ENCODE measurements around the gene DENND1B.
"Not testable (repeated sequence)": the region's sequence is repeated elsewhere in the genome, so short reads cannot be mapped to it uniquely, and the experiment has no call there.

DENND1B gene

DNA sequence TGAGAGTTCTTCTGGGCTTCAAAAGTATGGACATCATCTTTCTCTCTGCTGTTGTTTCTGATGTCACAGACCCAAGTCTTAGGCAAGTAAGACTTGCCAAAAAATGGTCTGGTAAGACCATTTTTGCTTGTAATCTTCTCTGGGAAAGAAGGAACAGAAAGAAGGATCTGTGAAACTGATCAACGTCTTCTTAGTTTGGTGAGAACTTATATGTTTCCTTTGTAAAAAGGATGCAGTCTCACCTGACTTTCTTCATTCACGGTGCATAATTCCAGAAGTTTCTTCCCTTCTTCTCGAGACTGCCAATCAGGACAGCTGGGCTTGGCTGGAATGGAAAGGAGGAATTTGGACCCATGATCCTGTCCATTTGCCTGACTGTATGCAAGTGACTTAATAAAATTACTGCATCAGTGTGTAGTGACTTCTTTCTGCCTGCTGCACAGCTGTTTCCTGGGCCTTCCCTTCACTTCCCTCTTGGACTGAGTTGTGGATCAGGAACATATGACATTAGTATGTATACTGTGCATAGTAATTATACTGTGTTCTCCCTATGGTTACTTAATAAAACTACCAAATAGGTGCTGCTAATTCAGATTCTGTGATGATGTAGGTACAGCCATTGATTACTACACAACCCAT is 7.6 kb upstream of the DENND1B start:
- FAIRE-seq: no peak

DNA sequence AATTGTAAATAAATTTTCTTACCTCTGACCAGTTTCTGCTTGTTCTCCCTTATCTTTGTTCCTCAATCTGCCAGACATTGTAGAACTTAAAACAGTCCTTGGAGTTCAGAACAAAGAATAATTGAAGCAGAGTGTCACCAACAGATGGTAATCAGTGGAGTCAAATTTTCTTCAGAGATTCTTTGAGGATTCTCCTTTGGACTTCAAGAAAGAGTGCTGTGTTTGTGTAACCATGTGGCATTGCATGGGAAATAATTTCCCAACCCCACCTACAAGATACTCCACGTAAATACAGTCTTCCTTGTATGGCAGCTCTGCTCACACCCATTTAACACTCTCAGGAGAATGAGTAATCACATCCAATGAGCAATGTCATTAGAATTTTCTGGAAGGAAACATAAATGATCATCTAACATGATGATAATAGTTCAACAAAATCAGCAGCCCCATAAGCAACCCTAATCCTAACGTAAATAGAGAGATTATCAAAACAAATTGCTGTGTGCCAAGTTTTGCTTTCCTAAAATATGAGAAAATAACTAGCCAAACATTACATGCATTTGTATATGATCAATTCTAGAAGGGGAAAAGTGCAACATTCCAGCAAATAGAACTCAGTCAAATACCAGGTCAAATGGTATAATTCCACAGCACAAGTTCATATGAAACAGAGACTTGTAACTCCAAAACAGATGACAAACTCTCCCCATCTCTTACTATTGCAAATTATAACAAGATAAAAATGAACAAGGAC is 6.9 kb upstream of the DENND1B start:
- FAIRE-seq: no peak

DNA sequence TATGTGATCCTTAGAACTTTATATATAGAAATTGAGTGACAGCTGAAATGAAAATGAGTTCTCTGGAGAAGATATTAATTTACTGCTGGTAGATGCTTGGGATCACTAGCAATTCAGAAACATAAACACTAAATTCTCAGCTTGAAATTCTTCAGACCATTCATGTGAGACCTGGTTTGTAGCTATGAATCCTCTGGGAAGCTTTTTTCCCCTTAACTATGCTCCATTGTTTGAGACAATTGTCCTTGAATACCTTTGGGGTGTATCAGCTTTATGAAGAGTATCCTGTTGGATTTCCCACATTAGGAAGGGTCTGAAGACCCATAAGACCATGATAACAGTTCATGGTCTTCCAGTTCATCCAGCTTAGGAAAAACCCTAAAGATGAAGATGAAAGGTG is 4.6 kb upstream of the DENND1B start:
- FAIRE-seq: no peak

DNA sequence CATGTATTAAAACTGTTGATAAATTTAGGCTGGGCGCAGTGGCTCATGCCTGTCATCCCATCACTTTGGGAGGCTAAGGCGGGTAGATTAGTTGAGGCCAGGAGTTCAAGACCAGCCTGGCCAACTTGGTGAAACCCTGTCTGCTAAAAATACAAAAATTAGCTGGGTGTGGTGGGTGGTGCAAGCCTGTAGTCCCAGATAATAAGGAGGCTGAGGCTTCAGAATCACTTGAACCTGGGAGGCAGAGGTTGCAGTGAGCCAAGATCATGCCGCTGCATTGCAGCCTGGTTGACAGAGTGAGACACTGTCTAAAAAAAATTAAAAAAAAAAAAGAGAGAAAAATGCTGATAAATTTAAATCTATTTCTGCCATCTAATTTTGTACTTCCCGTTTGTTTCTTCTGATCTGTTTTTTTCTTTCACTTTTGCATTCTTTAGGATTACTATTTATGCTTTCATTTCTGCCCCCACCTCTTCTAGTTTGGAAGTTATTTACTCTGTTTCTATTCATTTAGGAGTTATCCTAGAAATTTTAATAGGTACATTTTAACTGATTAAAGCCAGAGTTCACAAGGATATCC is 3.2 kb upstream of the DENND1B start:
- no peak for FAIRE-seq

DNA sequence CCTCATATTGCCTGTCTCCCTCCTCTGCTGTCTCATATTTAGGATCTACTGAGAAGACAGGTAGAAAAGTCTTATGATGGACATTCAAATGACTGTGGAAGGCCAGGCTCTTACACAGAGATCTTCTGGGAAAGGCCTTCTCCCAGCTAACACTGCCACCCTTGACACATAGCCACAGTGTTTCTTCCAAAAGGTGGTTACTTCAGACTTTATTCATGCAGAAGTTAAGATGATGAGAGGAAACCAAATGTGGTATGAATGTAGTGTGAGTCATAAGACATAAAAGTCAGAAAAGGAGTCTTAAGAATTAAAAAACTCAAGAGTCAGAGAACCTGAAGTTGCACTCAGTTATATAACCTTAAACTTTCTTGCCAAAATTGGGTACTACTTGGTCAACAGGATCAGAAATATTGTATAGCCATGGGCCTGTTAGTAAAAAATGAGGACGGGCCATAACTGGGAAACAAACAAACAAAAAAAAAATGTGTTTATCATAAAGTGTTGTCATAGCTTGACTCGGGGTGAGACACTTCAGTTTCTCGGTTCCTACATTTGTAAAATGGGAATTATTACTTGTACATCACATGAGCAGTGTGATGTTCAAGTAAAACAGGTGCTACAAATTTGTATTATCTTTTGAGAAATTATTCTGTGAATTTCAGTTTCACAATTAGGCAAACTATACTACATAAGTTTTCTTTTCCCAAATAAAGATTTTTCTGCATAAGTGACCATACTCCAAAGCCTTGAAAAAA is 1.2 kb upstream of the DENND1B start:
- FAIRE-seq: no peak

DNA sequence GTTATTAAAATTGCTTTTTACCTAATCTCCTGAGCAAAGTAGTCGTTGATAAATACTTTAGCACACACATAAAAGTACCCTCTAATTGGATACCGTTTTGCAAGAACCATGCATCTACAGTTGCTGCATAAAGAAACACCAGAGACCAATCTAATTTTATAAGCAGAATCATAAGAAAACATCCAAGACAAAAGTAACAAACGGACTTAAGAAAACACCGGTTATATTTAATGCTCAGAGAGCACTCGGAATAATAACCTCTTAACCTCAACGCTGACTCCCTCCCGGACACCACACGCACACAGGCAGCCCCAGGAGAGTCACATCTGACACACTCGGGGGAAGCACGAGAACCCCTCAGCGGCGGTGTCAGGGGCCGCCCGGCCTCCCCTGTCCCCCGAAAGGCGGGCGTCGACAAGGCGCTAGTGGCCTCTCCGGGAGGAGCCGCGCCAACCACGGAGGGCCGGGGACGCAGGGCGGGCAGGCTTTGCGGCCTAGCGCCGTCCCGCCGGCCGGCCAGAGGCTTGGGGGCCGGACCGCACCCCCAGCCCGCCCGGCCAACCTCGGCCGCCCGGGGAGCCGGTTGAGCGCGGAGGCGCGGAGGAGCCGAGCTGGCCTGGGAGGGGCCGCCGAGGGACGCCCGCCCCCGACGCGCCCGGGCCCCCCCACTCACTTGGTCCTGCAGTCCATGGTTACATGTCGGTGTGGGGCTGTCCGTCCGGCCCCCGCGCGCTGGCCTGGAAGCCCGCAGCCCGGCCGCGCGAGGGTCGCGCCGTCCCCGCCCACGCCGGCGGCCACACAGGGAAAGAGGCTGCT is 606 bp downstream of the DENND1B start:
- FAIRE-seq: no peak

DNA sequence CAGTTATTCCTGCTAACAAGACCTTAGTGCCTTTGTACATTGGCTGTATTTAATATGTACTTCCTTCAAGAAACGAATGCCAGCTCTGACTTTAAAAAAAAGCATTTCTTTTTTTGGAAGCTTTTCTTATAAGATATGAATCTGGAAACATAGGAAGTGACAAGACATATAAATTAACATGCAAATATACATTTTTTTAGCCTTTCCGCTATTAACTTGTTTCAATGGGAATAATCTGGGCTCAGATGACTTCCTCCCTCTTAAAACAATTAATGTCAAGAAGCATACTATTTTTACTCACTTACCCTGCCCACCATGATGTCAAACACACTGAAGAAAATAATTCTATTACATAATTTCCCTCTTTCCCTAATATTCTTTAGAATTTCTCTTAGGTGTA is 1.4 kb downstream of the DENND1B start:
- FAIRE-seq: no peak

DNA sequence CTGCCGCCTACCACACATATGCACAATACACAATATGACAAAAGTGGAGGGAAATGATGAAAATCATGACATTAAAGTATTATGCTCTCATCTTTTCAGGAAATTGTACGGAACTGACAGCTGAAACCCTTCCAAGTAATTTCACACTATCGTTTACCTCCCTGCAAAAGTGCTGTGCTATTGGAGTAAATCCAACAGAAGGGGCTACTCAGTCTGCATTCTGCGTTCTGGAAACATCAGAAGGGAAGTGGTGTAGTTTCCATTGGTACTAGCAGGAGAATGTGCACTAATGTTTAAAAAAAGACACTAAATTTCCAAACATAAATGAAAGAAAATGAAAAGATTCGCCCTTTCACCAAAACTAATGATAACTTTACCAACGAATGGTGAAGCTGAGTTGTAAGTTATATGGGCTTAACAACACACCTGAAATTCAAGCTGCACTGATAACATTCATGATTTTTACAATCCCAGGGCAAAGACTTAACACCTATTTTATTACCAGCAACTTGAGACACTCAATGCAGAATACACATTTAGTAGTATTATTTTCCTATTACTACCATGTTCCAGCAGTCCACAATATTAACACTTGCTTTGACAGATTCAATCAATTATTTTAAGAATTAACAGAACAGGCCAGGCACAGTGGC is 3.2 kb downstream of the DENND1B start:
- no peak for FAIRE-seq

DNA sequence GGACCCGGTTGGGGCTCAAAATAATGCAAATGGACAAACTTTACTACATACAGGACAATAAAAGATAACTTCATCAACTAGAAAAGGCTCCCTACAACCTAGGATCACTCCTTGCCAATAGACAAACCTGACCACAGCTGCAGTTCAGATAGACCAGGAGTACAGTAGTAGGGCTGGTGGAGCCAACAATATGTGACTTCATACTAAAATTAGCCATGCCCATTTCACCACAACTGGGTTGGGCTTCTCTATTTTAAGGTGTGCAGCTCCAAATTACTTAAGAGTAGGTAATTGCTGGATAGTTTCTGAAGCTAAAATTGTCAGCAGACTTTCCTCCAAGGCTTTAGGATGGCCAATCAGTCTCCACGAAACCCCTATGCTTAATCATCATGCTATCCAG is 3.9 kb downstream of the DENND1B start:
- no peak for FAIRE-seq

DNA sequence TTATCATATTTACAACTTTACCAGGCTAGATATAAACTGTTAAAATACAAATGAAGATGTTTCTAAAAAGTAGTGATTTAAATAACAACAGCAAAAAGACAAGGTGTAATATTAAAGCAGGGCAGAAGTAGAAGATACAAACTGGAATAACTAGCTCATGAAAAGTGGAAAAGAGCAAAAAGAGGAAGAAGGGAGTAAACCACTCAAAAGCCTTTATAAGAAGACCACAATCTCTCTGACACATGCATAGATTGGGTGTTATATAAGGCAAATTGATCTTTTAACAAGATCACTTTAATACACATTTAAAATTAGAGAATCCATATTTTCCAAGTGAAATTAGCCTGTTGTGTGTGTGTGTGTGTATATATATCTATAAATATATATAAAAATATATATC is 5.0 kb downstream of the DENND1B start:
- FAIRE-seq: no peak

DNA sequence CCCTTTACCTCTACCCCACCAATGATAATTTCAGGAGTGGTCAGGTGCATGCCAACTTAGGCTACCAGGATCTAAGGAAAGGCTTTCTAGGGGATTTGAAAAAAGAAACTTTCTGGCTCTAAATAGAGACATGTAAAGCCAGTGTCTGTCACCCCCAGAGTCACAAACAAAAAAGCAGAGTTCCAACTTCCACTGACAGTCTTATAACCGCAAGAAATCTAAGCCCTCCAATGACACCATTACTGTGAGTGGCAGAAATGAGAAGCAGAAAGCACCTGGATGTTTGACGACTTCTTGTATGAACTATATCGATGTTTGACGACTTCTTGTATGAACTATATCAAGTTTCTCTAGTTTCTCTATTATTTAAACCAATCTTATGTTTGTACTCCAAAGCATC is 6.0 kb downstream of the DENND1B start:
- FAIRE-seq: no peak

DNA sequence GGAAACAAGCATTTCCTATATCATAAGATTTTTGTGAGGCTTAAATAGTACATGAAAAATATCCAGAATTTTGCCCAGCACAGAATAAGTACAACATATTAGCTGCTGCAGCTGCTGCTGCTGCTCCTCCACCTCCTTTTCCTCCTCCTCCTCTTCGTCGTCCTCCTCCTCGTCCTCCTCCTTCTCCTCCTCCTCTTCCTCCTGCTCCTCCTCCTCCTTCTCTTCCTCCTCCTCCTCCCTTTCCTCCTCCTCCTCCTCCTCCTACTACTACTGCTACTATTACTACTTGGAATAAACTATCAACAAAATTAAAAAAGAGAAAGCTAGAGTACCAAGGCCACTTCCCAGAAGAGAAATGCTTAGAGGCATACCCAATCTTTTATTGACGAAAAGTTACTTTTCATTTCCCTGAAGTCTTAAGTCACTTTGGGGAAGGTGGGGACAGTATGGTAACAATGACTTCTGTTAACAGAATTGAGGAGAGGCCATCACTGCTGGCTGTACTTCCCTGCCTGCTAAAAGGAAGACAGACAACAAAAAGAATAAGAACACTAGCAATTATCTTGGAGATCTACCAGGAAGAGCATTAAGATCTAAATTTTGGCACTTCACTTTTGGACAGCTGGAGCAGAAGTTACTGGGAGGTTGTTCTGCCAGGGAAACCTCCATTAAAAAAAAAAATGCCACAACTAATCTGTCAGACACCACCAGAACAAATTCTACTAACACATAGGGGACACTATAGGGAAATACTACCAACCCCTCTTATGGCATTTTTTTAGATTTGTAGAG is 7.1 kb downstream of the DENND1B start:
- no peak for FAIRE-seq

DNA sequence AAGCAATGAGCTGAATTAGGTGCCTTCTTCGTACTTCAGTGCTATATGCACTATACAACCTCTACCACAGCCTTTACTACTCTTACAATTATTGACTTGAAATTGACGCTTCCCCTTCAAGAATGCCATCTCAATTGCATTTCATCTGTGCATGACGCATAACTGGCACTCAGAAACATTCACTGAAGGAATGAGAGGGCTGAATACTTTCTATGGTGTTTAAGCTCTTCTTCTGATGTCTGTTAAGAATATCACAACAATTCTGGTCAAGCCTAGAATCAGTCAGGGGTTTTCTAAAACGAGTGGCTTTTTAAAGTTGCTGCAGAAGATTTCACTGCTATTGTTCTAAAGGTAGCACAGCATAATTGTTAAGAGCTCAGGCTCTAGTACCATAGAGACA is 11.5 kb downstream of the DENND1B start:
- no peak for FAIRE-seq

DNA sequence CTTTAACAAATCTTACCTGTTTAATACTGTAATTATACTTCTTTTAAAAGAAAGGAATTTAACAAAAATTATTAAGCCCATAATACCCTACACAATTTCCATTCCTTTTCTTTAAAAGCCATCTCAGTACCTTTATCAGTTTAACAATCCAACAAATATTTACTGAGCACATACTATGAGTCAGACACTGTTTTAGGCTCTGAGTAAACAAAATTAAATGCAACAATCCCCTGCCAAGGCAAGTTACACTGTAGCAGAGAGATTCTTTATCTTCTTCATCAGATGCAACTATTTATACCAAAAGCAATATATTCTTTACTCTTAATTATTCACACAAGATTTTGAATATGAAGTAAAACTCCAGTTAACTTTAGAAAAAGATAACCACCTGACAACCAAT is 12.0 kb downstream of the DENND1B start:
- FAIRE-seq: no peak

DNA sequence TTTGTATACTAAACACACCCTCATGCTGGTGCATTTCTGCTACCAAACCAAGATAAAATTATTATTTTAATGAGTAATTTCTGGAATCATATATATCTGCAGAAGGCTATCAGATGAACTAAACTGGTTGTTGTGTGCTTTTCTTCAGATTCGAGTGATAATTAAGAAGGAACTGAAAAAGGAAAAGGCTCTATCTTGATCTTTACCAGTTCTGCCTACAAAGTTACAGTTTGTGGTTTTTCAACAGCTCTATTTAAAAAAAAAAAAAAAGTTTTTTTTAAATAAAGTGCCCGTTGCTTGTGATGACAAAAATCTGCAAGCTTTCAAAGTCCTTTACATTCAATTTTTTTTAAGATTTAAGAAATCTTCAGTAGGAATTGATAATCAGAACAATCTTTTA is 13.6 kb downstream of the DENND1B start:
- FAIRE-seq: no peak

DNA sequence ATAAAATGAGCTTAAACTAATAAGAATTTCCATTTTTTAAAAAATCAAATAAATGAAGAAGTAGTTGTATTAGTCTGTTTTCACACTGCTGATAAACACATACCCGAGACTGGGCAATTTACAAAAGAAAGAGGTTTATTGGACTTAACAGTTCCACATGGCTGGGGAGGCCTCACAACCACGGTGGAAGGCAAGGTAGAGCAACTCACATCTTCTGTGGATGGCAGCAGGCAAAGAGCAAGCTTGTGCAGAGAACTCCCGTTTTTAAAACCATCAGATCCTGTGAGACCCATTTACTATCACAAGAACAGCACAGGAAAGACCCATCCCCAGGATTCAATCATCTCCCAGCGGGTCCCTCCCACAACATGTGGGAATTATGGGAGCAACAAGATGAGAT is 19.7 kb downstream of the DENND1B start:
- not testable (repeated sequence) for FAIRE-seq

DNA sequence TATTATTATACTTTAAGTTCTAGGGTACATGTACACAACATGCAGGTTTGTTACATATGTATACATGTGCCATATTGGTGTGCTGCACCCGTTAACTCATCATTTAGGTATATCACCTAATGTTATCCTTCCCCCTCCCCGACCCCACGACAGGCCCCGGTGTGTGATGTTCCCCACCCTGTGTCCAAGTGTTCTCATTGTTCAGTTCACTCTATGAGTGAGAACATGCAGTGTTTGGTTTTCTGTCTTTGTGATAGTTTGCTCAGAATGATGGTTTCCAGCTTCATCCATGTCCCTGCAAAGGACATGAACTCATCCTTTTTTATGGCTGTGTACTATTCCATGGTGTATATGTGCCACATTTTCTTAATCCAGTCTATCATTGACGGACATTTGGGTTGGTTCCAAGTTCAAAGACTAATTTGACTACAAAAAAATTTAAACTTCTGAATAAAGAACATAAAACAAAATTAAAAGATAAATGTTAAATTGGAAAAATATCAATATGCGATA is 22.6 kb downstream of the DENND1B start:
- FAIRE-seq: not testable (repeated sequence)

DNA sequence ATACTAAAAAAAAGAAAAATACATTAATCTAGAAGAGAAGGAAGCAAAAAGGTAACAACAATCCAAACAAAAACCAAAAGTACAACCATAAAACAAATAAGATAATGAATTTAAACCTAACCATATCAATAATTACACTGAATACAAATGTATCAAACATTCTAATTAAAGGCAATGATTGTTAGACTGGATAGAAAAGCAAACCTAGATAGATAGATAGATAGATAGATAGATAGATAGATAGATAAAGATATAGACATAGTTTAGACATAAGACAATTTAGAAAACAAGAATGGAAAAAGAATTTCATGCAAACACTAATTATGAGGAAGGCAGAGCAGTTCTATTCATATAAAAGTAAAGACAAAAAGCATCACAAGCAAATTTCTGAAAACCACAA is 24.9 kb downstream of the DENND1B start:
- peak; percentile 42 for FAIRE-seq

DNA sequence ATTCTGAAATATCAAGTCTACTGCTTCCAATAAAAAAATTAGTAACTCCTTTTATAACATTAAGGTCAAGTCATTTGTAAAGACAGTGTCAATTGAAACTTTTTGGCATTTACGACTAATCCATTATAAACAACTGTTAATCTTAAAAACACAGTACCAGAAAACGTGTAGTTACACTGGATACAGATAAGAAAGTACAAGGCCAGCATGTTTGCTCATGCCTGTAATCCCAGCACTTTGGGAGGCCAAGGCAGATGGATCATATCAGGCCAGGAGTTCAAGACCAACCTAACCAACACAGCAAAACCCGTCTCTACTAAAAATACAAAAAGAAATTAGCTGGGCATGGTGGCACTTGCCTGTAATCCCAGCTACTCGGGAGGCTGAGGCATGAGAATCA is 29.4 kb downstream of the DENND1B start:
- FAIRE-seq: no peak

DNA sequence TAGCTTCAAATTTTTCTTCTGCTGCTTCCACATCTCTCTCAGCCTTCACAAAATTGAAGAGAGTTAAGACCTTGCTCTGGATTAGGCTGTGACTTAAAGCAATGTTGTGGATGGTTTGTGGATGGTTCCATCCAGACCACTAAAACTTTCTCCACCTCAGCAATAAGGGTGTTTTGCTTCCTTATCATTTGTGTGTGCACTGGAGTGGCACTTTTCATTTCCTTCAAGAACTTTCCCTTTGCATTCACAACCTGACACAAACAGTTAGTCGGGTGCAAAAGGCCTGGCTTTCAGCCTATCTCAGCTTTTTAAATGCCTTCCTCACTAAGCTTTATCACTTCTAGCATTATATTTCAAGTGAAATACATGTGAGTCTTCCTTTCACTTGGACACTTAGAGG is 30.3 kb downstream of the DENND1B start:
- FAIRE-seq: no peak

DNA sequence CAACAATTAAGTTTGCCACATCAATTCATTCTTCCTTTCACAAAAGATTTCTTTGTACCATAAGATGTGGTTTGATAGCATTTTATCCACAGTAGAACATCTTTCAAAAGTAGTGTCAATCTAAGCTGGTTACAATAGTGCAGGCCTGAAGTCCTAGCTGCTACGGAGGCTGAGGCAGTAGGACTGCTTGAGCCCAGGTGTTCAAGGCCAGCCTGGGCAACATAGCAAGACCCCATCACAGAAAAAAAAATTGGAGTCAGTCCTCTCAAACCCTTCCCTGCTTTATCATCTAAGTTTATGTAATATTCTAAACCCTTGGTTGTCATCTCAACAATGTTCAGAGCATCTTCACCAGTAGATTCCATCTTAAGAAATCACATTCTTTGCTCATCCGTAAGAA is 31.7 kb downstream of the DENND1B start:
- no peak for FAIRE-seq
